Subcutaneous adipose tissue (tissue), 4 donors: ENCODE results near the gene RNF149. TPM values are rescaled to one million over a fixed set of nuclear protein-coding genes. Genes with fewer than 3 reads are reported as not detected.

Experiments used
- CTCF ChIP-seq: fragments of 450-650 bp; IDR thresholded peaks from one replicate; pipeline ENCODE4 v1.5.1; 2016; ENCODE audit warnings: low read depth, mild to moderate bottlenecking, control low read depth, antibody characterized with exemption, moderate library complexity
- small RNA-seq: library from RNA; depleted of rRNA; stranded (forward); fragments of <200 nt; gene quantifications from one replicate; pipeline ENCODE3, GENCODE V24; 2016
- total RNA-seq, 4 donors: library from RNA; depleted of rRNA; stranded (reverse); fragments of >200 nt; gene quantifications; one replicate each; pipeline ENCODE4 v1.1.0, GENCODE V29; 2016

Gene RNF149
- total RNA-seq, 4 donors from 2014 or later, result 68.2 to 157 (median 84.5) TPM

GRCh38 chr2:101238930-101239759 is 69.4 kb downstream of the RNF149 start:
- TF ChIP-seq CTCF, result no peak

- TF ChIP-seq CTCF, result no peak
These were observed 74.1 kb downstream of the RNF149 start for GRCh38 chr2:101234169-101234938.

DNA sequence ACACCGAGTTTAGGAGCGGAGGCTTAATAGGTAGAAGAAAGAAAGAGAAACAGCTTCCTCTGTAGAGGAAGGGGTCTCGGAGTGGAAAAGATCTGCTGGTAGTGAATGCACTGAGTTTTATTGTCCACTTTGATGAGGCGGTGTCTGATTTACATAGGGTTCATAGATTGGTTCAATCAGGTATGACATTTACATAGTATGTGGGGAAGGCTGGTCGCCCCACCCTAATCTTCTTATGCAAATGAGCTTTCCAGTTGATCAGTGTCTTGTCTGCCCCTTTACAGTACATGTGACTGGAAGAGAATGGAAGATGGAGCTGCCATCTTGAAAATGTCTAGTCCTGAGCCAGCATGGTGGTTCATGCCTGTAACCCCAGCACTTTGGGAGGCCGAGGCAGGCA is 75.7 kb downstream of the RNF149 start:
- no peak for TF ChIP-seq CTCF

DNA sequence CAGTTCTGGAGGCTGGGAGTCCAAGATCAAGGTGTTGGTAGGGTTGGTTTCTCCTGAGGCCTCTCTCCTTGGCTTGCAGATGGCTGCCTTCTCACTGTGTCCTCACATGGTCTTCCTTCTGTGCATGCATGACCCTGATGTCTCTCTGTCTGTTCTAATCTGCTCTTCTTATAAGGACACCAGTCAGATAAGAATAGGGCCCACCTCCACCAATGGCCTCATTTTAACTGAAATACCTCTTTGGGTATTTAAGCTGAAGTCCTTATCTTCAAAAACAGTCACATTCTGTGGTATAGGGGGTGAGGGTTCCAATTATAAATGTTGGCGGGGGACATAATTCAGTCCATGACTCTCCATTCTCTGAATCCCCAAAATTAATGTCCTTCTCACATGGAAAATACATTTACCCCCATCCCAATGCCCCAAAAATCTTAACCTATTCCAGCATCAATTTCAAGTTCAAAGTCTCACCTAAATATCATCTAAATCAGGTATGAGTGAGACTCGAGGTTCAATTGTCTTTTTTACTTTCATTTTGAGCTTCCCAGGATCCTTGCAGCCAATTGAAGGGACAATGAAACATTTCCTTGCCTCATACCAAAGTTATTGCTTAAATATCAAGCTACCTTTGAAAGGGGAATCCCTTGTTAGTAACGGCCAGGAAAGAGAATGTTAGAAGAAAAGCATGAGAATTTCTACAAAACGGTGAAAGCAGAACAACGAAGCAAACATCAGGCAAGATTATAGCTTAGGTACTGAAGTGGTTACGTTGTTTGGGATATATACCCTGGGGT is 76.4 kb downstream of the RNF149 start:
- TF ChIP-seq CTCF, result no peak

GRCh38 chr2:101231240-101231639 is 77.3 kb downstream of the RNF149 start:
- no peak for TF ChIP-seq CTCF

DNA sequence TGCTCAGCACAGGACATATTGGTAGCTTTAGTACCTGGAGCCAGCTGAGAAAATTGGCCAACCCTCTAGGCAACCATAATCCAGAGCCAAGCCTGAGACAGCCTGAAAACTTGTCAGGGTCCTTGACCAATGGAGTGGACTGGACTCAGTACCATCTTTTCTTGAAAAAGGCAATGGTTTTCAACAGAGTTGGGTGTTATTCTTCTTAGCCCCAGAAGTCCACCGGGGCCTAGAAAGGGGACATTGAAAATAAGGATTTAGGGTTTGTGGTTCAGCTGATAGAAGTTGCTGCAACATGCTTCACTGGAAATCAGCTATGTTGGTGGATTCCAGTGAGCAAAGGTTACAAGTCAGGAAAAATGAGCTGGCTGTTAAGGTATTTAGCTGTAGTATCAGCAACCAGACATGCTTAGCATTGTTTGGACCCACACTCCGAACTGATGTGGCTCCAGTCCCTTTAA is 77.9 kb downstream of the RNF149 start:
- TF ChIP-seq CTCF, result no peak

Small RNA genes lying within 50 kb of the gene (small RNA-seq; reads per million reads assigned to genes)
- not detected for gene MIR5696
- 1,037 reads per million, percentile 99 among the genes with 10 or more reads in this experiment for gene SNORD89

Other genes starting within 250 kb of the RNF149 start
- gene TBC1D8, start 157.3 kb downstream of the RNF149 start, total RNA-seq, result 100 to 1,000 TPM in 1 of 4 donors, 10 to 100 TPM in 3; 21.2 to 119 (median 32.0) TPM
- gene CNOT11, start 55.8 kb downstream of the RNF149 start, total RNA-seq, result 10 to 100 TPM; 15.6 to 31.8 (median 24.0) TPM
- not detected for gene CREG2, start 78.8 kb upstream of the RNF149 start, total RNA-seq
- 1 to 10 TPM in 3 of 4 donors, under 1 TPM in 1; 0.94 to 2.9 (median 1.5) TPM for gene RFX8, start 166.4 kb upstream of the RNF149 start, total RNA-seq